ENCODE data around the gene KRT14. TPM values are rescaled to one million over a fixed set of nuclear protein-coding genes. Genes with fewer than 3 reads are reported as not detected.

The KRT14 gene
- total RNA-seq, result under 1 TPM in 1 of 7 donors, not detected in 6; 0.79 TPM
- polyA plus RNA-seq, result under 1 TPM; 0.06 to 0.17 (median 0.16) TPM
- long read RNA-seq, donor 1, result 0 reads
- long read RNA-seq, donor 2, result 0 reads

- no peaks in the 10 kb centered on the region for H3K9me3 ChIP-seq
- no peaks in the 10 kb centered on the region for H3K4me1 ChIP-seq
- DNase-seq, result no peak
- no peaks in the 10 kb centered on the region for H3K36me3 ChIP-seq
- TF ChIP-seq, protein P1, sequence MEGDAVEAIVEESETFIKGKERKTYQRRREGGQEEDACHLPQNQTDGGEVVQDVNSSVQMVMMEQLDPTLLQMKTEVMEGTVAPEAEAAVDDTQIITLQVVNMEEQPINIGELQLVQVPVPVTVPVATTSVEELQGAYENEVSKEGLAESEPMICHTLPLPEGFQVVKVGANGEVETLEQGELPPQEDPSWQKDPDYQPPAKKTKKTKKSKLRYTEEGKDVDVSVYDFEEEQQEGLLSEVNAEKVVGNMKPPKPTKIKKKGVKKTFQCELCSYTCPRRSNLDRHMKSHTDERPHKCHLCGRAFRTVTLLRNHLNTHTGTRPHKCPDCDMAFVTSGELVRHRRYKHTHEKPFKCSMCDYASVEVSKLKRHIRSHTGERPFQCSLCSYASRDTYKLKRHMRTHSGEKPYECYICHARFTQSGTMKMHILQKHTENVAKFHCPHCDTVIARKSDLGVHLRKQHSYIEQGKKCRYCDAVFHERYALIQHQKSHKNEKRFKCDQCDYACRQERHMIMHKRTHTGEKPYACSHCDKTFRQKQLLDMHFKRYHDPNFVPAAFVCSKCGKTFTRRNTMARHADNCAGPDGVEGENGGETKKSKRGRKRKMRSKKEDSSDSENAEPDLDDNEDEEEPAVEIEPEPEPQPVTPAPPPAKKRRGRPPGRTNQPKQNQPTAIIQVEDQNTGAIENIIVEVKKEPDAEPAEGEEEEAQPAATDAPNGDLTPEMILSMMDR (IDR thresholded peaks at IDR 0.05 in 8 of 11, conservative IDR thresholded peaks at IDR 0.05 in 3 of 11), result no peak
- TF ChIP-seq POLR2A (IDR thresholded peaks at IDR 0.05) (no peak), POLR2AphosphoS5 (IDR thresholded peaks at IDR 0.05) (no peak)
- H3K27me3 ChIP-seq (replicated peaks in 1 of 7), result peaks cover 0 to 30% (median 0%) of the 10 kb centered on the region in 7 donors
- WGBS, 5 donors, result 69 to 92% (median 76%) methylated on average over 10 to 15 of the region's 15 CpGs
- H3K4me3 ChIP-seq, result no peak within 1 kb of the TSS
- H3K27ac ChIP-seq, result no peak within 1 kb of the TSS
- intact Hi-C loops (cut with DNase I; ENCODE audit: low total_unique reads), result no loop called here
These were observed at the start of gene KRT14 for GRCh38 chr17:41586863-41587495. KRT14 (minus strand) TSS chr17:41586895; CDS start chr17:41586834, 61 bp downstream.

DNA sequence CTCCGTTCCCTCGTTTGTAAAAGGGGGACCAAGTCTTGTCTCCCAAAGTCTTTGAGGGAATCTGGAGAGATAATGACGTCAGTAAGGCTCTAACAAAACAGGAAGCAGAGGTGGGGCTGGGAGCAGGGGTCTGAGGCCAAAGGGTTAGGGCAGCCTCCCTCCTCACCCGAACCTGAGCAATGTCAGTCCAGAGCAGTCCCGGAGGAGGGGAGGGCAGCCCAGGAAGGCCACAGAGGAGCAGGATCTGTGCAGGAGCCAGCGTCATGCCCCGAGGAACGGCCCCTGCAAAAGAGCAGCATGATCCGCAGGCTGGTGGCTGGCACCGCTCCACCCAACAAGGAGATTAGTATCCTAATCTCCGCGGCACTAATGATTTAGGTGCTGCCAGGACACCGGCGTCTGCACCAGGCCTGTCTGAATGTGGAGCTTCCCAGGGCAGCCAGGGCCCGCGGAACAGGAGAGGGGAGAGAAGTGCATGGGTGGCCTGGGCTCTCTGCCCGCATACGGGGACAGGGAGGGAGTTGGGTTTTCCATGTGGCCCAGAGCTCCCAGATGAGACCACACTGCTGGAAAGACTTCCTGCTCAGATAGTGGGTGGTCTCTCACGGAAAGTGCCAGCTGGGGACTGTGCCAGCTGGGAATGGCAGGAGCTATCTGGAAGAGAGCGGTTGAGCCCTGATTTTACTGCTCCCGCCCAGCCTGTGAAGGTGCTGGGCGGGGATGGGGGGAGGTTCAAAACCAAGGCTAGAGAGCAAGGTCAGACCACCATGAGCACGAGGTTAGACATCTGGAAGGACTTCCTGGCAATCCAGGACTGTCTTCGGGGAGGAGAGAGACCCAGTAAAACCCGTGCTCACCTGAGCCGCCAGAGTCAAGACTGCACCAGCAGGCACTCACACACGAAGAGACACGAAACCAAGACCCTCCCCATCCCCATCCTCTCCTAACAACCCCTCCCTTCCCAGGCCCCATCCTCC lies 48.7 kb upstream of the KRT14 start:
- intact Hi-C loops (cut with DNase I; ENCODE audit: low total_unique reads), result no loop called here
- TF ChIP-seq POLR2AphosphoS5 (IDR thresholded peaks at IDR 0.05) (no peak), POLR2A (IDR thresholded peaks at IDR 0.05) (no peak)
- TF ChIP-seq, protein P1 (IDR thresholded peaks at IDR 0.05 in 8 of 11, conservative IDR thresholded peaks at IDR 0.05 in 3 of 11), result no peak
- Histone ChIP-seq H3K9me3 (no peaks in the 10 kb centered on the region), H3K27ac (peak overlapping the region in 2 of 8 donors; percentile 5 to 17), H3K4me1 (peaks cover 0 to 20% (median 6%) of the 10 kb centered on the region in 6 donors), H3K27me3 (replicated peaks in 1 of 7) (no peaks in the 10 kb centered on the region), H3K4me3 (no peak overlapping the region), H3K36me3 (no peaks in the 10 kb centered on the region)
- 38 to 73% (median 64%) methylated on average over 26 to 28 of the region's 28 CpGs for WGBS, 5 donors
- no peak for DNase-seq

DNA sequence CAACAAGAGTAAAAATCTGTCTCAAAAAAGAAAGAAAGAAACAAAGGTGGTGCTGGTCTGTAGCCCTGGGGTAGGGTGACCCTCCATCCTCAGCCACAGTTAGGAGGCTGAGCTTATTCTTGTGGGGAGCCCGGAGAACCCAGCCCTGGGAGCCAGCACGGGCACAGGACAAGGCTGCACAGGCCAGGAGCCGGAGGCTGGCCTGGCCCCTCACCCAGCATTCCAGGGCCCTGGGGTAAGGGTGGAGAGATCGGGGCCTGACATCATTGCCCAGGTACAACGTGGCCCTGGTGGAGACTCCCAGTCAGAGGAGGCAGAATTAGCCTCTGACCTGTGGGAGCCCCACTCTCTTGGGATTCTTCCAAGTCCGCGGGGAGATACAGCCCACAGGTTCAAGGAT lies 47.9 kb upstream of the KRT14 start:
- H3K4me3 ChIP-seq, result no peak overlapping the region
- no peaks in the 10 kb centered on the region for H3K9me3 ChIP-seq
- WGBS, 5 donors, result 65 to 81% (median 73%) methylated on average over 7 of the region's 7 CpGs
- no peaks in the 10 kb centered on the region for H3K36me3 ChIP-seq
- peak overlapping the region in 2 of 8 donors; percentile 5 to 17 for H3K27ac ChIP-seq
- H3K4me1 ChIP-seq, result peaks cover 0 to 20% (median 6%) of the 10 kb centered on the region in 6 donors
- DNase-seq, result no peak
- intact Hi-C loops (cut with DNase I; ENCODE audit: low total_unique reads), result no loop called here
- TF ChIP-seq POLR2A (IDR thresholded peaks at IDR 0.05) (no peak), POLR2AphosphoS5 (IDR thresholded peaks at IDR 0.05) (no peak)
- TF ChIP-seq, protein P1 (IDR thresholded peaks at IDR 0.05 in 8 of 11, conservative IDR thresholded peaks at IDR 0.05 in 3 of 11), result no peak
- H3K27me3 ChIP-seq (replicated peaks in 1 of 7), result no peaks in the 10 kb centered on the region

All from spleen (tissue), 13 donors.